CD4-positive, CD25-positive, alpha-beta regulatory T cell (primary cell): ENCODE results near the gene FAM47C. TPM values are rescaled to one million over a fixed set of nuclear protein-coding genes. Genes with fewer than 3 reads are reported as not detected.
"Not testable (repeated sequence)": the region's sequence is repeated elsewhere in the genome, so short reads cannot be mapped to it uniquely, and the experiment has no call there.

Source experiments
- ATAC-seq, 2 donors: fragments of 150-1000 bp; cut with Tn5 transposase; one replicate each; pipeline ENCODE4 v1.10.0; 2021; ENCODE audit warnings: low read depth in 2 of 2, moderate number of reproducible peaks in 2 of 2, moderate library complexity in 1 of 2
- DNase-seq, 3 donors: peaks; one replicate each; pipeline versions ENCODE4 v3.0.0 to v3.0.0-alpha.2; 2012 to 2022; ENCODE audit warnings: mixed read lengths in 1 of 3
- H3K27ac ChIP-seq: one replicate; pipeline ENCODE4 v1.7.0; 2013; ENCODE audit warnings: mild to moderate bottlenecking, low read length; ENCODE audit not compliant: insufficient read depth, poor library complexity, severe bottlenecking
- H3K27me3 ChIP-seq: one replicate; pipeline ENCODE4 v1.7.0; 2013; ENCODE audit warnings: low read length; ENCODE audit not compliant: control insufficient read depth, insufficient read depth
- H3K36me3 ChIP-seq: one replicate; pipeline ENCODE4 v1.7.0; 2013; ENCODE audit warnings: mild to moderate bottlenecking, low read length, moderate library complexity; ENCODE audit not compliant: control insufficient read depth, insufficient read depth
- H3K4me1 ChIP-seq: 2 replicates; pipeline ENCODE4 v1.7.0; 2013; ENCODE audit warnings: mild to moderate bottlenecking, low read length; ENCODE audit not compliant: insufficient read depth, control insufficient read depth, poor library complexity, severe bottlenecking
- H3K4me3 ChIP-seq: one replicate; pipeline ENCODE4 v1.7.0; 2013; ENCODE audit warnings: low read depth, mild to moderate bottlenecking, low read length, moderate library complexity
- H3K9me3 ChIP-seq, 2 experiments: 1 replicate in 1 of 2; 2 replicates in 1 of 2; pipeline ENCODE4 v1.7.0; 2013; ENCODE audit warnings: low read length in 2 of 2, mild to moderate bottlenecking in 1 of 2, moderate library complexity in 1 of 2; ENCODE audit not compliant: control insufficient read depth in 2 of 2
- H3K27ac Mint-ChIP-seq, 3 donors: one replicate each; pipeline ENCODE4 v1.8.0; 2020 to 2022; ENCODE audit warnings: mild to moderate bottlenecking in 3 of 3, mixed read lengths in 3 of 3, moderate library complexity in 2 of 3
- H3K27me3 Mint-ChIP-seq: one replicate; pipeline ENCODE4 v1.8.0; 2022; ENCODE audit warnings: mild to moderate bottlenecking, mixed read lengths
- H3K36me3 Mint-ChIP-seq: one replicate; pipeline ENCODE4 v1.8.0; 2020; ENCODE audit warnings: mixed read lengths
- H3K4me1 Mint-ChIP-seq, 4 donors: one replicate each; pipeline ENCODE4 v1.8.0; 2020 to 2022; ENCODE audit warnings: mixed read lengths in 4 of 4, mild to moderate bottlenecking in 1 of 4
- H3K4me3 Mint-ChIP-seq, 4 donors: one replicate each; pipeline ENCODE4 v1.8.0; 2020 to 2022; ENCODE audit warnings: mild to moderate bottlenecking in 4 of 4, mixed read lengths in 4 of 4, moderate library complexity in 3 of 4
- H3K9me3 Mint-ChIP-seq, 7 donors: one replicate each; pipeline ENCODE4 v1.8.0; 2020 to 2022; ENCODE audit warnings: mixed read lengths in 7 of 7, mild to moderate bottlenecking in 3 of 7, moderate library complexity in 2 of 7
- polyA plus RNA-seq, 4 donors: library from polyadenylated mRNA; unstranded; fragments of 300-500 nt; fragmentation: Illumina TruSeq; gene quantifications; one replicate each; pipeline ENCODE4 v1.2.3, GENCODE V29; 2021
- total RNA-seq: library from RNA; stranded (reverse); gene quantifications from one replicate; pipeline ENCODE4 v1.2.3, GENCODE V29; 2022

Gene FAM47C
- total and polyA plus RNA-seq, 5 donors from 2014 or later, result not detected

GRCh38 chrX:36985416-36986209 is 22.6 kb upstream of the FAM47C start:
- H3K4me3 Mint-ChIP-seq, DNase-seq, H3K9me3 Mint-ChIP-seq, H3K4me1 Mint-ChIP-seq, H3K27me3 Mint-ChIP-seq, H3K36me3 Mint-ChIP-seq, H3K9me3 ChIP-seq, H3K27ac ChIP-seq, H3K27me3 ChIP-seq, H3K4me1 ChIP-seq, H3K4me3 ChIP-seq, H3K36me3 ChIP-seq, H3K27ac Mint-ChIP-seq, ATAC-seq: not testable (repeated sequence)

GRCh38 chrX:36986231-36986630 is 21.9 kb upstream of the FAM47C start:
- Histone ChIP-seq H3K9me3 (no peaks in the 10 kb centered on the region), H3K4me1 (no peaks in the 10 kb centered on the region), H3K27me3 (no peaks in the 10 kb centered on the region), H3K27ac (no peak overlapping the region), H3K4me3 (no peak overlapping the region), H3K36me3 (no peaks in the 10 kb centered on the region)
- H3K4me3 Mint-ChIP-seq, result no peak overlapping the region
- H3K4me1 Mint-ChIP-seq, result peaks cover 0 to 2% (median 0%) of the 10 kb centered on the region in 4 donors
- ATAC-seq (no peak), DNase-seq (no peak)
- H3K36me3 Mint-ChIP-seq, result no peaks in the 10 kb centered on the region
- peaks cover 0 to 3% (median 2%) of the 10 kb centered on the region in 7 donors for H3K9me3 Mint-ChIP-seq
- H3K27me3 Mint-ChIP-seq, result no peaks in the 10 kb centered on the region
- no peak overlapping the region for H3K27ac Mint-ChIP-seq

GRCh38 chrX:36987212-36987611 is 21.0 kb upstream of the FAM47C start:
- H3K36me3 ChIP-seq, H3K4me3 ChIP-seq, ATAC-seq, H3K36me3 Mint-ChIP-seq, H3K9me3 Mint-ChIP-seq, H3K27ac Mint-ChIP-seq, H3K9me3 ChIP-seq, H3K4me1 Mint-ChIP-seq, H3K4me3 Mint-ChIP-seq, H3K27me3 ChIP-seq, H3K4me1 ChIP-seq, DNase-seq, H3K27me3 Mint-ChIP-seq, H3K27ac ChIP-seq: not testable (repeated sequence)

- Mint-ChIP-seq H3K27ac (no peak overlapping the region), H3K9me3 (peaks cover 0 to 6% (median 0%) of the 10 kb centered on the region in 7 donors), H3K4me1 (no peaks in the 10 kb centered on the region), H3K27me3 (no peaks in the 10 kb centered on the region), H3K4me3 (no peak overlapping the region), H3K36me3 (no peaks in the 10 kb centered on the region)
- Histone ChIP-seq H3K4me3 (no peak overlapping the region), H3K27me3 (no peaks in the 10 kb centered on the region), H3K36me3 (no peaks in the 10 kb centered on the region), H3K4me1 (no peaks in the 10 kb centered on the region), H3K27ac (no peak overlapping the region), H3K9me3 (no peaks in the 10 kb centered on the region)
- DNase-seq (no peak), ATAC-seq (no peak)
Measured at GRCh38 chrX:37000140-37000539, 8.0 kb upstream of the FAM47C start.

GRCh38 chrX:37010496-37010895 is 2.3 kb downstream of the FAM47C start:
- ATAC-seq, result no peak
- Histone ChIP-seq H3K36me3 (no peaks in the 10 kb centered on the region), H3K27ac (no peak overlapping the region), H3K27me3 (no peaks in the 10 kb centered on the region), H3K4me1 (no peaks in the 10 kb centered on the region), H3K4me3 (no peak overlapping the region), H3K9me3 (no peaks in the 10 kb centered on the region)
- peaks cover 0 to 7% (median 2%) of the 10 kb centered on the region in 7 donors for H3K9me3 Mint-ChIP-seq
- no peaks in the 10 kb centered on the region for H3K36me3 Mint-ChIP-seq
- no peak overlapping the region for H3K4me3 Mint-ChIP-seq
- no peaks in the 10 kb centered on the region for H3K27me3 Mint-ChIP-seq
- no peak for DNase-seq
- no peaks in the 10 kb centered on the region for H3K4me1 Mint-ChIP-seq
- no peak overlapping the region for H3K27ac Mint-ChIP-seq

GRCh38 chrX:37034260-37034659 is 26.1 kb downstream of the FAM47C start:
- H3K4me3 Mint-ChIP-seq, H3K4me1 Mint-ChIP-seq, H3K27ac ChIP-seq, DNase-seq, H3K9me3 ChIP-seq, H3K4me3 ChIP-seq, H3K27me3 Mint-ChIP-seq, ATAC-seq, H3K27ac Mint-ChIP-seq, H3K27me3 ChIP-seq, H3K9me3 Mint-ChIP-seq, H3K4me1 ChIP-seq, H3K36me3 Mint-ChIP-seq, H3K36me3 ChIP-seq: not testable (repeated sequence)

GRCh38 chrX:37036674-37037220 is 28.6 kb downstream of the FAM47C start:
- not testable (repeated sequence) for H3K4me1 ChIP-seq, H3K36me3 Mint-ChIP-seq, H3K27me3 Mint-ChIP-seq, DNase-seq, ATAC-seq, H3K27me3 ChIP-seq, H3K4me3 ChIP-seq, H3K27ac ChIP-seq, H3K4me3 Mint-ChIP-seq, H3K27ac Mint-ChIP-seq, H3K4me1 Mint-ChIP-seq, H3K9me3 Mint-ChIP-seq, H3K9me3 ChIP-seq, H3K36me3 ChIP-seq

GRCh38 chrX:37038814-37039213 is 30.6 kb downstream of the FAM47C start:
- not testable (repeated sequence) for H3K4me1 Mint-ChIP-seq, H3K27me3 Mint-ChIP-seq, H3K27ac Mint-ChIP-seq, H3K4me3 Mint-ChIP-seq, H3K27me3 ChIP-seq, H3K9me3 ChIP-seq, H3K9me3 Mint-ChIP-seq, H3K4me3 ChIP-seq, H3K36me3 Mint-ChIP-seq, H3K36me3 ChIP-seq, DNase-seq, H3K27ac ChIP-seq, ATAC-seq, H3K4me1 ChIP-seq
